ENCODE measurements around the gene C2orf42.
"Not testable (repeated sequence)": the region's sequence is repeated elsewhere in the genome, so short reads cannot be mapped to it uniquely, and the experiment has no call there.

C2orf42 gene

DNA sequence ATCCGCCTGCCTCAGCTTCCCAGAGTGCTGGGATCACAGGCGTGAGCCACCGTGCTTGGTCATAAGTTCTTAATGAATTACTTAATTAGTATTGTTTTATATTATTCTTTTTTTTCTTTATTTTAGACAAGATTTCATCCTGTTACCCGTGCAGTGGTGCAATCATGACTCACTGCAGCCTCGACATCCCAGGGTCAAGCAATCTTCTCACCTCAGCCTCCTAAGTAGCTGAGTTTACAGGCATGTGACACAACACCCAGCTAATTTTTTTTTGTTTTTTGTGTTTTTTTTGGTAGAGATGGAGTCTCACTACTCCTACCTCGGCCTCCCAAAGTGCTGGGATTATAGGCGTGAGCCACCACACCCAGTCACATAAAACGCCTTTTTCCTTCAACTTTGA is 17.3 kb downstream of the C2orf42 start:
- TF ChIP-seq, protein P1, sequence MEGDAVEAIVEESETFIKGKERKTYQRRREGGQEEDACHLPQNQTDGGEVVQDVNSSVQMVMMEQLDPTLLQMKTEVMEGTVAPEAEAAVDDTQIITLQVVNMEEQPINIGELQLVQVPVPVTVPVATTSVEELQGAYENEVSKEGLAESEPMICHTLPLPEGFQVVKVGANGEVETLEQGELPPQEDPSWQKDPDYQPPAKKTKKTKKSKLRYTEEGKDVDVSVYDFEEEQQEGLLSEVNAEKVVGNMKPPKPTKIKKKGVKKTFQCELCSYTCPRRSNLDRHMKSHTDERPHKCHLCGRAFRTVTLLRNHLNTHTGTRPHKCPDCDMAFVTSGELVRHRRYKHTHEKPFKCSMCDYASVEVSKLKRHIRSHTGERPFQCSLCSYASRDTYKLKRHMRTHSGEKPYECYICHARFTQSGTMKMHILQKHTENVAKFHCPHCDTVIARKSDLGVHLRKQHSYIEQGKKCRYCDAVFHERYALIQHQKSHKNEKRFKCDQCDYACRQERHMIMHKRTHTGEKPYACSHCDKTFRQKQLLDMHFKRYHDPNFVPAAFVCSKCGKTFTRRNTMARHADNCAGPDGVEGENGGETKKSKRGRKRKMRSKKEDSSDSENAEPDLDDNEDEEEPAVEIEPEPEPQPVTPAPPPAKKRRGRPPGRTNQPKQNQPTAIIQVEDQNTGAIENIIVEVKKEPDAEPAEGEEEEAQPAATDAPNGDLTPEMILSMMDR (IDR thresholded peaks at IDR 0.05; ENCODE audit: low read depth, low read length, missing control alignments) = no peak
- H3K4me3 ChIP-seq (ENCODE audit: low read depth, low read length) = no peak overlapping the region
- DNase-seq (ENCODE audit: low read depth) = no peak

DNA sequence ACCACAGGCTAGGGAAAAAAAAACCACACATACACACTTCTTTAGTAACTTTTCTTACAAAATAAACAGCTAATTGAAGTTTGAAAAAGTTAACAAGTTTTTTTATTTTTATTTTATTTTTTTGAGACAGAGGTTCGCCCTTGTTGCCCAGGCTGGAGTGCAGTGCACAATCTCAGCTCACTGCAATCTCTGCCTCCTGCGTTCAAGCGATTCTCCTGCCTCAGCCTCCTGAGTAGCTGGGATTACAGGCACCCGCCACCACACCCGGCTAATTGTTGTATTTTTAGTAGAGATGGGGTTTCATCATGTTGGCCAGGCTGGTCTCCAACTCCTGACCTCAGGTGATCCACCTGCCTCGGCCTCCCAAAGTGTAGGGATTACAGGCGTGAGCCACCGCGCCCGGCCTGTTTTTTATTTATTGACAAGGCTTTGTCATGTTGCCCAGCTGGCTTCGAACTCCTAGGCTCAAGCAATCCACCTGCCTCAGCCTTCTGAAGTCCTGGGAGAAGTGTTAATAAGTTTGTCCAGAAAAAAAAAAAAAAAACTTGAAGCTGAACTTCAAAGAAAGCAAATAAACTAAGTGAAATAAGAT is 21.1 kb downstream of the C2orf42 start:
- not testable (repeated sequence) for H3K4me3 ChIP-seq (ENCODE audit: low read depth, low read length); DNase-seq (ENCODE audit: low read depth)

DNA sequence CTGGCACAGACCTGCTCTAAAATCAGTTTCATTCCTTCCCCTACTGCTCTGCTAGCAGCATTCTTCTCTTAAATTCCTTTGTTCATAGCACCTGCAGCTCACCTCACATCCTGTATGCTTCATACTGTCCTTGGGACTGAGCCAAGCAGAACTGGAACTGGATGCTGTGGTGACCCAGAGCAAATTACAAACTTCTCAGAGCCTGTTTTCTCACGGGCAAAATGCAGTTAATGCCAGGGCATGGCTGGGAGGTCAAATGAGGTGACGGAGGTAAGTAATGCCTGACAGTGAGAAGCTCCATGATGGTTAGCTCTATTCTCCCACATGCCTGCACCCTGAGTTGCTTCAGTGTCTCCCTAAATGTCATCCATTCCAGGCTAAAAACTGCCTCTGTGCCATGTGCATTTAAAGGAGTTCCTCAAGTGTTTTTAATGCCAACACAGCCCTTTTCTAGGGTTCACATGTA is 29.7 kb downstream of the C2orf42 start:
- H3K4me3 ChIP-seq (ENCODE audit: low read depth, low read length) = no peak overlapping the region
- DNase-seq (ENCODE audit: low read depth) = peak; percentile 70
- TF ChIP-seq, protein P1 (IDR thresholded peaks at IDR 0.05; ENCODE audit: low read depth, low read length, missing control alignments) = no peak

DNA sequence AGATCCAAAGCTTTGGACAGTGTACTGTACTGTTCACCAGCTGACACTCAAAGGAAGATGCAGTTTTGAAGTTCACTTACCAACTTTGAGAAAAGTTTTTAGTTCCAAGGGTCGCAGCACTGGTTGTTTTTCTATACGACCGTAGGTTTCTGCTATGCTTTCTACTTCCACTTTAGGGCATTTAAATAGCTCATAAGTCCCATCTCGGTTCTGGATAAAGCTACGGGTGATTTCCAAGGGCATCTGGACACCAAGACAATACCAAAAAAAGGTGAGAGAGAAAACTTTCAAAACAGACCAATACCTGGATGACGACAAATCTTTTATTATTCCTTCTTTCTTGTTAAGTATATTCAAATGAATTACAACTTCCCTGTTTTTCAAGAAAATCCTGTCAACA is 30.3 kb downstream of the C2orf42 start:
- TF ChIP-seq, protein P1 (IDR thresholded peaks at IDR 0.05; ENCODE audit: low read depth, low read length, missing control alignments) = no peak
- no peak for DNase-seq (ENCODE audit: low read depth)
- H3K4me3 ChIP-seq (ENCODE audit: low read depth, low read length) = no peak overlapping the region

DNA sequence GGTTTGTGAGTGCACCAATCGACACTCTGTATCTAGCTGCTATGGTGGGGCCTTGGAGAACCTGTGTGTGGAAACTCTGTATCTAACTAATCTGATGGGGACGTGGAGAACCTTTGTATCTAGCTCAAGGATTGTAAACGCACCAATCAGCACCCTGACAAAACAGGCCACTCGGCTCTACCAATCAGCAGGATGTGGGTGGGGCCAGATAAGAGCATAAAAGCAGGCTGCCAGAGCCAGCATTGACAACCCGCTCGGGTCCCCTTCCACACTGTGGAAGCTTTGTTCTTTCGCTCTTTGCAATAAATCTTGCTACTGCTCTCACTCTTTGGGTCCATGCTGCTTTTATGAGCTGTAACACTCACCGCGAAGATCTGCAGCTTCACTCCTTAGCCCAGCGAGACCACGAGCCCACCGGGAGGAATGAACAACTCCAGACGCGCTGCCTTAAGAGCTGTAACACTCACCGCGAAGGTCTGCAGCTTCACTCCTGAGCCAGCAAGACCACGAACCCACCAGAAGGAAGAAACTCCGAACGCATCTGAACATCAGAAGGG is 41.6 kb downstream of the C2orf42 start:
- DNase-seq (ENCODE audit: low read depth); H3K4me3 ChIP-seq (ENCODE audit: low read depth, low read length): not testable (repeated sequence)

DNA sequence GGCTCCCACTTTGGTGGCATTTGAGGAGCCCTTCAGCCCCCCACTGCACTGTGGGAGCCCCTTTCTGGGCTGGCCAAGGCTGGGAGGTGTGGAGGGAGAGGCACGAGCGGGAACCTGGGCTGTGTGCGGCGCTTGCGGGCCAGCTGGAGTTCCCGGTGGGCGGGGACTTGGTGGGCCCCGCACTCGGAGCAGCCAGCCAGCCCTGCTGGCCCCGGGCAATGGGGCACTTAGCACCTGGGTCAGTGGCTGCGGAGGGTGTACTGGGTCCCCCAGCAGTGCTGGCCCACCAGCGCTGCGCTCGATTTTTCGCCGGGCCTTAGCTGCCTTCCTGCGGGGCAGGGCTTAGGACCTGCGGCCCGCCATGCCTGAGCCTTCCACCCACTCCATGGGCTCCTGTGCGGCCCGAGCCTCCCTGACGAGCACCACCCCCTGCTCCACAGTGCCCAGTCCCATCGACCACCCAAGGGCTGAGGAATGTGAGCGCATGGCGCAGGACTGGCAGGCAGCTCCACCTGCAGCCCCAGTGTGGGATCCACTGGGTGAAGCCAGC is 42.5 kb downstream of the C2orf42 start:
- DNase-seq (ENCODE audit: low read depth); H3K4me3 ChIP-seq (ENCODE audit: low read depth, low read length): not testable (repeated sequence)

DNA sequence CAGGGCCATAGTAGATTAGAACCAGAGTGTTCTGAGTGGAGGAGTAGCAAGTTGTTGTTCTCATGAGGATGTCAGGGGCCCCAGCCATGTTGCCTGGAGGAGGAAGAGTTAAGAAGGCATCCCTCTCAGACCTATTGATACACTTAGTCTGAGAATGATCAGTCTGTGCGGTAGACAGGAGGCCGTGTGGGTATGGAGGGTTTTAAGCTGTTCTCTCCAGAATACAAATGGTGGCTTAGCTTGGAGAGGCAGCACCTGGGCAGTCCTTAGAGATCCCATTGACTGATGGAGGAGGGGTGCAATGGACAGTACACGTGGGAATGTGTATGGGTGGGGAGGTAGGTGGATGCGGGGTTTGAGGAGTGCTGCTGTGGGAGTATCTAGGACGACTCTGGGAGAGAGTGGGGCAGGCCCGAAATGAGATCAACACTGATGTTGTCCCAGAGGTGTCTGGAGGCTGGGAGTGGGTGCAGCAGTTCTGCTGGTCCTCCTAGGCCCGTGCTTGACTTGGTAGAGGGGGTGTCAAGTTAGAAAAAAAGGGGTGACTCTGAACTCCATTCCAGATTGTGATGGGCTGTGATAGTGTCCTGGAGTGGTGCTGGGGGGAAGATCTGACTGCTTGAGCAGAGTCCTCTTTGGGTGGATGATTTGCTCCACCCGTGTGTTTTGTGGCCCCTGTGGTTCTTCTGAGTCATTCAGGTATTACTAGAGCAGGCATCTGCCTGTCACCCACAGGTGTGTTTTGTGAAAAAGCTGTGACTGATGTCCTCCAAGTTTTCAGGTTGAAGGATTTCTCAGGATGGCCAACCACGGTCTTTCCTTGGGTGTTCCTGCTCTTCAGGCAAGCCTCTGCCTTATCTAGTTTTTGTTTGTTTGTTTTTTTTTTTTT is 44.7 kb downstream of the C2orf42 start:
- TF ChIP-seq, protein P1 (IDR thresholded peaks at IDR 0.05; ENCODE audit: low read depth, low read length, missing control alignments) = no peak
- no peak overlapping the region for H3K4me3 ChIP-seq (ENCODE audit: low read depth, low read length)
- DNase-seq (ENCODE audit: low read depth) = no peak

DNA sequence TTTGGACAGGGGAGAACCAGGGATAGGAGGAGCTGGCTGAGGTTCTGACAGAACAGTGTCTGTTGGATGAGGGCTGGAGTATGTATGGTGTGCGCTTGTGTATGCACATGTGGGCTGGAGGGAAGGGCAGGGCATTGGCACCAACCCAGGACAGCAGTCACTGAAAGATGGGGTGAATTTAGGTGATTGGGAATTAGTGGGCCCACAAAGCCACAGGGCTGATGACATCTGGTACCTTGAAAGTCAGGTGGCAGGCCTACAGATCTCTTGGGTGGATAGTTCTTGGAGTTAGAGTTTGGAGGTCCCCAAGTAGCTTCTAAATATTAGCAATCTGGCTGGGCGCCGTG is 45.7 kb downstream of the C2orf42 start:
- TF ChIP-seq, protein P1 (IDR thresholded peaks at IDR 0.05; ENCODE audit: low read depth, low read length, missing control alignments) = no peak
- no peak for DNase-seq (ENCODE audit: low read depth)
- no peak overlapping the region for H3K4me3 ChIP-seq (ENCODE audit: low read depth, low read length)
